Tibial nerve (tissue), 3 donors: Measurements from ENCODE around the gene MROH7.

ENCODE experiments used
- POLR2A ChIP-seq, 2 donors: fragments of 450-650 bp; IDR thresholded peaks; one replicate each; pipeline ENCODE4 v1.6.1; 2017; ENCODE audit warnings: antibody characterized with exemption in 2 of 2, mild to moderate bottlenecking in 2 of 2, moderate library complexity in 2 of 2
- TF ChIP-seq, protein P1 (sequence below), 5 experiments: fragments of 200-600 bp in 3 of 5; fragments of 450-650 bp in 2 of 5; sonication (generic) in 3 of 5; IDR thresholded peaks; one replicate each; pipeline ENCODE4 v1.5.1; 2016 to 2019; ENCODE audit warnings: antibody characterized with exemption in 5 of 5, mild to moderate bottlenecking in 3 of 5, moderate library complexity in 2 of 5

DNA sequence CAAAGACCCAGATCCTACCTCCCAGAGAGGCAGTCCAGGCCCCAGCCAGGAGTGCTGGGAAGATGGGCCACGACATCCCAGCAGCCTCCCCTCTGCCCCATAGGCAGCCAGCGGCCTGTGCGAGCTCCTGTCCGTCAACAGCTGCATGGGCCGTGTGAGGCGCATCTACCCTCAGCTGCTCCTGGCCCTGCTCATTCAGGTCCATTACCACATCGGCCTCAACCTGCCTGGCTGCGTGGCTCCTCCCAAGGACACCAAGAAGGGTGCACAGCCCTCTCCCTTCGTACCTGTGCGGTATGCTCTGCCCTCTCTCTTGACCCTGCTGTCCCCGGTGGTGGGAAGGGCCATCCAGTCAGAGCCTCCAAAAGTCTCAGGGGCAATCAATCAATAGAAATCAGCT lies 44.6 kb downstream of the MROH7 start:
- TF ChIP-seq, protein P1, sequence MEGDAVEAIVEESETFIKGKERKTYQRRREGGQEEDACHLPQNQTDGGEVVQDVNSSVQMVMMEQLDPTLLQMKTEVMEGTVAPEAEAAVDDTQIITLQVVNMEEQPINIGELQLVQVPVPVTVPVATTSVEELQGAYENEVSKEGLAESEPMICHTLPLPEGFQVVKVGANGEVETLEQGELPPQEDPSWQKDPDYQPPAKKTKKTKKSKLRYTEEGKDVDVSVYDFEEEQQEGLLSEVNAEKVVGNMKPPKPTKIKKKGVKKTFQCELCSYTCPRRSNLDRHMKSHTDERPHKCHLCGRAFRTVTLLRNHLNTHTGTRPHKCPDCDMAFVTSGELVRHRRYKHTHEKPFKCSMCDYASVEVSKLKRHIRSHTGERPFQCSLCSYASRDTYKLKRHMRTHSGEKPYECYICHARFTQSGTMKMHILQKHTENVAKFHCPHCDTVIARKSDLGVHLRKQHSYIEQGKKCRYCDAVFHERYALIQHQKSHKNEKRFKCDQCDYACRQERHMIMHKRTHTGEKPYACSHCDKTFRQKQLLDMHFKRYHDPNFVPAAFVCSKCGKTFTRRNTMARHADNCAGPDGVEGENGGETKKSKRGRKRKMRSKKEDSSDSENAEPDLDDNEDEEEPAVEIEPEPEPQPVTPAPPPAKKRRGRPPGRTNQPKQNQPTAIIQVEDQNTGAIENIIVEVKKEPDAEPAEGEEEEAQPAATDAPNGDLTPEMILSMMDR (IDR thresholded peaks at IDR 0.05), result no peak
- TF ChIP-seq POLR2A (IDR thresholded peaks at IDR 0.05), result no peak
